Measurements from ENCODE around the gene SYTL3.

The SYTL3 gene

GRCh38 chr6:158754738-158755137 lies 104.9 kb downstream of the SYTL3 start:
- Histone ChIP-seq H3K36me3 (ENCODE audit: insufficient read depth, low read depth, low read length) (no peaks in the 10 kb centered on the region), H3K9me3 (ENCODE audit: insufficient read depth, low read depth, low read length) (no peaks in the 10 kb centered on the region), H3K4me1 (ENCODE audit: insufficient read depth, low read length) (peaks cover 14% of the 10 kb centered on the region), H3K27me3 (ENCODE audit: insufficient read depth, low read length) (no peaks in the 10 kb centered on the region), H3K27ac (ENCODE audit: low read length) (no peak overlapping the region), H3K4me3 (ENCODE audit: low read length) (no peak overlapping the region), H3K9ac (ENCODE audit: low read depth, low read length) (no peak overlapping the region)

- Histone ChIP-seq H3K27ac (ENCODE audit: low read length) (no peak overlapping the region), H3K4me1 (ENCODE audit: insufficient read depth, low read length) (peaks cover 14% of the 10 kb centered on the region), H3K4me3 (ENCODE audit: low read length) (no peak overlapping the region), H3K27me3 (ENCODE audit: insufficient read depth, low read length) (no peaks in the 10 kb centered on the region), H3K9ac (ENCODE audit: low read depth, low read length) (no peak overlapping the region), H3K9me3 (ENCODE audit: insufficient read depth, low read depth, low read length) (no peaks in the 10 kb centered on the region), H3K36me3 (ENCODE audit: insufficient read depth, low read depth, low read length) (no peaks in the 10 kb centered on the region)
These were observed 105.8 kb downstream of the SYTL3 start for GRCh38 chr6:158755636-158756035.

GRCh38 chr6:158756126-158756525 lies 106.3 kb downstream of the SYTL3 start:
- no peak overlapping the region for H3K9ac ChIP-seq (ENCODE audit: low read depth, low read length)
- H3K36me3 ChIP-seq (ENCODE audit: insufficient read depth, low read depth, low read length) = no peaks in the 10 kb centered on the region
- no peak overlapping the region for H3K4me3 ChIP-seq (ENCODE audit: low read length)
- H3K4me1 ChIP-seq (ENCODE audit: insufficient read depth, low read length) = peaks cover 14% of the 10 kb centered on the region
- H3K27ac ChIP-seq (ENCODE audit: low read length) = no peak overlapping the region
- H3K9me3 ChIP-seq (ENCODE audit: insufficient read depth, low read depth, low read length) = no peaks in the 10 kb centered on the region
- no peaks in the 10 kb centered on the region for H3K27me3 ChIP-seq (ENCODE audit: insufficient read depth, low read length)

- Histone ChIP-seq H3K27me3 (ENCODE audit: insufficient read depth, low read length) (no peaks in the 10 kb centered on the region), H3K9me3 (ENCODE audit: insufficient read depth, low read depth, low read length) (no peaks in the 10 kb centered on the region), H3K27ac (ENCODE audit: low read length) (no peak overlapping the region), H3K36me3 (ENCODE audit: insufficient read depth, low read depth, low read length) (no peaks in the 10 kb centered on the region), H3K4me1 (ENCODE audit: insufficient read depth, low read length) (peaks cover 14% of the 10 kb centered on the region), H3K4me3 (ENCODE audit: low read length) (no peak overlapping the region), H3K9ac (ENCODE audit: low read depth, low read length) (no peak overlapping the region)
These were observed 107.3 kb downstream of the SYTL3 start for GRCh38 chr6:158756977-158757752.

- no peaks in the 10 kb centered on the region for H3K9me3 ChIP-seq (ENCODE audit: insufficient read depth, low read depth, low read length)
These were observed 107.9 kb downstream of the SYTL3 start for GRCh38 chr6:158757753-158758090.

GRCh38 chr6:158758451-158758860 lies 108.6 kb downstream of the SYTL3 start:
- Histone ChIP-seq H3K9me3 (ENCODE audit: insufficient read depth, low read depth, low read length) (no peaks in the 10 kb centered on the region), H3K36me3 (ENCODE audit: insufficient read depth, low read depth, low read length) (no peaks in the 10 kb centered on the region), H3K27me3 (ENCODE audit: insufficient read depth, low read length) (no peaks in the 10 kb centered on the region), H3K27ac (ENCODE audit: low read length) (no peak overlapping the region), H3K4me3 (ENCODE audit: low read length) (no peak overlapping the region), H3K9ac (ENCODE audit: low read depth, low read length) (no peak overlapping the region; the same call in 1 of the 2 replicates), H3K4me1 (ENCODE audit: insufficient read depth, low read length) (peaks cover 9% of the 10 kb centered on the region; the same call in 1 of the 2 replicates)

More at GRCh38 chr6:158757753-158758090, 107.9 kb downstream of the SYTL3 start:
- Histone ChIP-seq H3K36me3 (ENCODE audit: insufficient read depth, low read depth, low read length) (no peaks in the 10 kb centered on the region), H3K27ac (ENCODE audit: low read length) (no peak overlapping the region), H3K27me3 (ENCODE audit: insufficient read depth, low read length) (no peaks in the 10 kb centered on the region), H3K9ac (ENCODE audit: low read depth, low read length) (no peak overlapping the region), H3K4me1 (ENCODE audit: insufficient read depth, low read length) (peaks cover 11% of the 10 kb centered on the region), H3K4me3 (ENCODE audit: low read length) (no peak overlapping the region)

GRCh38 chr6:158758941-158759479 lies 109.2 kb downstream of the SYTL3 start:
- H3K4me1 ChIP-seq (ENCODE audit: insufficient read depth, low read length) = peaks cover 9% of the 10 kb centered on the region; the same call in 1 of the 2 replicates
- H3K27ac ChIP-seq (ENCODE audit: low read length) = no peak overlapping the region
- H3K27me3 ChIP-seq (ENCODE audit: insufficient read depth, low read length) = no peaks in the 10 kb centered on the region
- H3K9ac ChIP-seq (ENCODE audit: low read depth, low read length) = no peak overlapping the region
- H3K9me3 ChIP-seq (ENCODE audit: insufficient read depth, low read depth, low read length) = no peaks in the 10 kb centered on the region
- H3K4me3 ChIP-seq (ENCODE audit: low read length) = no peak overlapping the region
- no peaks in the 10 kb centered on the region for H3K36me3 ChIP-seq (ENCODE audit: insufficient read depth, low read depth, low read length)

- Histone ChIP-seq H3K4me1 (ENCODE audit: insufficient read depth, low read length) (peaks cover 9% of the 10 kb centered on the region; the same call in 1 of the 2 replicates), H3K27ac (ENCODE audit: low read length) (no peak overlapping the region), H3K9me3 (ENCODE audit: insufficient read depth, low read depth, low read length) (no peaks in the 10 kb centered on the region), H3K9ac (ENCODE audit: low read depth, low read length) (no peak overlapping the region), H3K27me3 (ENCODE audit: insufficient read depth, low read length) (no peaks in the 10 kb centered on the region), H3K4me3 (ENCODE audit: low read length) (no peak overlapping the region), H3K36me3 (ENCODE audit: insufficient read depth, low read depth, low read length) (peaks cover 9% of the 10 kb centered on the region; the same call in 1 of the 2 replicates)
These were observed 110.2 kb downstream of the SYTL3 start for GRCh38 chr6:158759966-158760617.

GRCh38 chr6:158760618-158761250 lies 110.9 kb downstream of the SYTL3 start:
- no peak overlapping the region for H3K4me3 ChIP-seq (ENCODE audit: low read length)
- H3K27ac ChIP-seq (ENCODE audit: low read length) = no peak overlapping the region
- H3K9me3 ChIP-seq (ENCODE audit: insufficient read depth, low read depth, low read length) = no peaks in the 10 kb centered on the region
- no peak overlapping the region for H3K9ac ChIP-seq (ENCODE audit: low read depth, low read length)
- H3K36me3 ChIP-seq (ENCODE audit: insufficient read depth, low read depth, low read length) = peaks cover 15% of the 10 kb centered on the region
- H3K4me1 ChIP-seq (ENCODE audit: insufficient read depth, low read length) = peaks cover 9% of the 10 kb centered on the region; the same call in 1 of the 2 replicates
- no peaks in the 10 kb centered on the region for H3K27me3 ChIP-seq (ENCODE audit: insufficient read depth, low read length)

GRCh38 chr6:158761746-158762145 lies 111.9 kb downstream of the SYTL3 start:
- no peak overlapping the region for H3K27ac ChIP-seq (ENCODE audit: low read length)
- H3K4me1 ChIP-seq (ENCODE audit: insufficient read depth, low read length) = peaks cover 9% of the 10 kb centered on the region; the same call in 1 of the 2 replicates
- H3K4me3 ChIP-seq (ENCODE audit: low read length) = no peak overlapping the region
- no peaks in the 10 kb centered on the region for H3K27me3 ChIP-seq (ENCODE audit: insufficient read depth, low read length)
- H3K9me3 ChIP-seq (ENCODE audit: insufficient read depth, low read depth, low read length) = no peaks in the 10 kb centered on the region
- peaks cover 25% of the 10 kb centered on the region for H3K36me3 ChIP-seq (ENCODE audit: insufficient read depth, low read depth, low read length)
- H3K9ac ChIP-seq (ENCODE audit: low read depth, low read length) = no peak overlapping the region

- no peaks in the 10 kb centered on the region for H3K27me3 ChIP-seq (ENCODE audit: insufficient read depth, low read length)
- peaks cover 37% of the 10 kb centered on the region for H3K36me3 ChIP-seq (ENCODE audit: insufficient read depth, low read depth, low read length)
- H3K4me3 ChIP-seq (ENCODE audit: low read length) = no peak overlapping the region
- no peak overlapping the region for H3K27ac ChIP-seq (ENCODE audit: low read length)
- H3K9me3 ChIP-seq (ENCODE audit: insufficient read depth, low read depth, low read length) = no peaks in the 10 kb centered on the region
- H3K4me1 ChIP-seq (ENCODE audit: insufficient read depth, low read length) = peaks cover 7% of the 10 kb centered on the region; the same call in 1 of the 2 replicates
- H3K9ac ChIP-seq (ENCODE audit: low read depth, low read length) = no peak overlapping the region
These were observed 113.1 kb downstream of the SYTL3 start for GRCh38 chr6:158762787-158763433.
